Activated CD8-positive, alpha-beta T cell treated with anti-CD3 and anti-CD28 coated beads for 36 hours (primary cell): ENCODE results near the gene CHD1L. TPM values are rescaled to one million over a fixed set of nuclear protein-coding genes. Genes with fewer than 3 reads are reported as not detected.

Experiments used
- ATAC-seq: fragments of 200-7000 bp; cut with Tn5 transposase; one replicate; pipeline ENCODE4 v1.10.0; 2021; ENCODE audit warnings: mild to moderate bottlenecking, moderate library complexity
- CTCF ChIA-PET: fragments of 350-600 bp; sonication (Branson Sonifier 250); formaldehyde crosslinking; loops from one replicate; lab custom pipeline; 2021; ENCODE audit warnings: antibody characterized with exemption; lab: Charles Lee
- POLR2A ChIA-PET: fragments of 350-600 bp; sonication (Branson Sonifier 250); formaldehyde crosslinking; loops from one replicate; lab custom pipeline; 2021; ENCODE audit warnings: antibody characterized with exemption; lab: Charles Lee
- DNase-seq: peaks from one replicate; pipeline ENCODE4 v3.0.0-alpha.2; 2020
- H3K27ac Mint-ChIP-seq: one replicate; pipeline ENCODE4 v1.8.0; 2021; ENCODE audit warnings: mild to moderate bottlenecking, mixed read lengths
- H3K27me3 Mint-ChIP-seq: one replicate; pipeline ENCODE4 v1.8.0; 2021; ENCODE audit warnings: mixed read lengths
- H3K36me3 Mint-ChIP-seq: one replicate; pipeline ENCODE4 v1.8.0; 2021; ENCODE audit warnings: low read depth, mixed read lengths
- H3K4me1 Mint-ChIP-seq: one replicate; pipeline ENCODE4 v1.8.0; 2021; ENCODE audit warnings: low read depth, mixed read lengths
- H3K4me3 Mint-ChIP-seq: one replicate; pipeline ENCODE4 v1.8.0; 2021; ENCODE audit warnings: mild to moderate bottlenecking, moderate library complexity, mixed read lengths
- H3K9me3 Mint-ChIP-seq: one replicate; pipeline ENCODE4 v1.8.0; 2021; ENCODE audit warnings: mixed read lengths
- CTCF ChIP-seq: fragments of 200-600 bp; IDR thresholded peaks from one replicate; pipeline ENCODE4 v1.8.0; 2022; ENCODE audit warnings: antibody characterized with exemption, mild to moderate bottlenecking
- intact Hi-C: fragments of 100-400 bp; cut with micrococcal nuclease; formaldehyde crosslinking; loops from one replicate; pipeline ENCODE4 v1.10.0; 2022
- total RNA-seq, 2 experiments: library from RNA; stranded (reverse); gene quantifications; one replicate each; pipeline ENCODE4 v1.2.3, GENCODE V29; 2021

The CHD1L gene
- total RNA-seq, 2 experiments from 2014 or later = 80.5 to 81.1 TPM

DNA sequence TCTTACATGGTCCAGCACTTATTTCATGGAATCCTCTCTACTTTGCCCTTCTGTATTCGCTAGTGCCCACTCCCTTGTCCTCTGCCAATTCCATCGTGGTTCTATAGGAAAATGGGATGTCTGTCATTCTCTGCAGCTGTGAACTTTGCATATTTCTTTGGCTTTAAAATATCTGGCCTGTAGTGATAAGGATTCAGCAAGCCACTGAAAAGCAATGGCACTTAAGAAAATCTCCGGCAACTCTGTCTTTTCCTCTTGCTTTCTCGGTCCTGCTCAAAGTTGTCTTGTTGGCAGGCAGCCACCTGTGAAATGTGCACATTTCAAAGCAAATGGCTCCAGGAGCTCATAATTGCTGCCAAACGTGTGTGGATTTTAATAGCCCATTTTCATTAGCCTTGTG lies 91.8 kb downstream of the CHD1L start:
- Mint-ChIP-seq H3K4me3 (no peak overlapping the region), H3K27me3 (peaks cover 32% of the 10 kb centered on the region), H3K9me3 (no peaks in the 10 kb centered on the region), H3K27ac (no peak overlapping the region), H3K36me3 (no peaks in the 10 kb centered on the region), H3K4me1 (no peaks in the 10 kb centered on the region)
- ChIA-PET CTCF (no interaction called here), POLR2A (no interaction called here)
- no peak for DNase-seq
- ATAC-seq = no peak
- intact Hi-C loops = loop anchor here (10.0 kb wide), 1 partner anchor 61 kb away; no protein-coding TSS in a partner anchor
- no peak for TF ChIP-seq CTCF

DNA sequence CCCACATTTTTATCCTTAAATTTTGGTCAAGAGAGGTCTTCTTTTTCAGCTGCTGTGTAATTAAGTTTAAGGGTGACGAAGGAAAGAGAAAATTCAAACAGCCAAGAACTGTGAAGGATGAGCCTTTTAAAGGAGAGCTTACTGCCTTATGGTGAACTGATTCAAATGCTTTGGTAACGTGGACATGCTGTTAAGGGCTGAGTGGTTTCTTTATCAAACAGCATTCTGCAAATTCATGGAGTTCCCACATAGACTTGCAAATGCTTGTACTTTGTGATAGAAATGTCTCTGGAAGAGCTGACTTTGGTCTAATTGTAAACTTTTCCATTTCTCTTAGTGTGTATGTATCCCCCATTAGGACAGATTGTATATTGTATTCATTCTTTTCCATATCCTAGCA lies 93.8 kb downstream of the CHD1L start:
- H3K27ac Mint-ChIP-seq = no peak overlapping the region
- ChIA-PET CTCF (interaction anchor here (0.6 to 0.9 kb wide), 2 partner anchors 54 to 197 kb away, joined by 3 read pairs; no protein-coding TSS in a partner anchor), POLR2A (no interaction called here)
- H3K4me3 Mint-ChIP-seq = no peak overlapping the region
- intact Hi-C loops = loop anchor here (10.0 kb wide), 1 partner anchor 59 kb away; no protein-coding TSS in a partner anchor
- no peaks in the 10 kb centered on the region for H3K36me3 Mint-ChIP-seq
- no peaks in the 10 kb centered on the region for H3K9me3 Mint-ChIP-seq
- DNase-seq (no peak), ATAC-seq (no peak)
- no peaks in the 10 kb centered on the region for H3K4me1 Mint-ChIP-seq
- peaks cover 35% of the 10 kb centered on the region for H3K27me3 Mint-ChIP-seq
- TF ChIP-seq CTCF = no peak

DNA sequence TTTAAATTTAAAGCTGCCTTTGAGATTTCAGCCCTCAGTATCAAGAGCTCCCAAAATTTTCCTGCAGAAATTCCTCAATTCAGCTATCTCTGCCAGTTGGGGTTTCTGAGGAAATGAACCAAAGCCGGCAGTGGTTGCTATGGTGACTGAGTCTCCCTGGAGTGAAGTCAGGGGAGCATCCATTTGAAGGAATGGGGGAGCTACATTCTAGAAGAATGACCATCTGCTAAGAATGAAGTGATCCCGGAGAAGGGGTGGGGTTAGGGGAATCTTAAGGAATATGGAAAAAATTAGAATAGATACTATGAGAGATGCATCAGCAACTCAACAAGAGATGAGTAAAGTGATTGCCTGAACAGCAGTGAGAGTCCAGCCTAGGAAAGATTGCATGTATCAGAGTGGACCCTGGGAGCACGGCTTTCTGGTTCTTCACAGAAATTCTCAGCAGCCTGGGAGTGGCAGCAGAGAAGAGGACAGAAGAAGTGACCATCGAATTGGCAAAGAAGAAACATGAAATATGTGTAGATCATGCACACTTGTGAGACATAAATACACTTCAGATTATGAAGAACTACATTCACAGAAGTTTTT lies 94.7 kb downstream of the CHD1L start:
- intact Hi-C loops = loop anchor here (10.0 kb wide), 1 partner anchor 58 kb away; no protein-coding TSS in a partner anchor
- DNase-seq = no peak
- no peak for ATAC-seq
- no peaks in the 10 kb centered on the region for H3K36me3 Mint-ChIP-seq
- ChIA-PET POLR2A (no interaction called here), CTCF (no interaction called here)
- H3K4me3 Mint-ChIP-seq = no peak overlapping the region
- H3K9me3 Mint-ChIP-seq = no peaks in the 10 kb centered on the region
- H3K27me3 Mint-ChIP-seq = peaks cover 35% of the 10 kb centered on the region
- H3K4me1 Mint-ChIP-seq = no peaks in the 10 kb centered on the region
- H3K27ac Mint-ChIP-seq = no peak overlapping the region
- no peak for TF ChIP-seq CTCF

GRCh38 chr1:147338571-147338970 lies 96.1 kb downstream of the CHD1L start:
- no peak for DNase-seq
- intact Hi-C loops = loop anchor here (10.0 kb wide), 1 partner anchor 56 kb away; no protein-coding TSS in a partner anchor
- TF ChIP-seq CTCF = no peak
- H3K36me3 Mint-ChIP-seq = no peaks in the 10 kb centered on the region
- H3K4me3 Mint-ChIP-seq = no peak overlapping the region
- peaks cover 34% of the 10 kb centered on the region for H3K27me3 Mint-ChIP-seq
- ATAC-seq = no peak
- H3K9me3 Mint-ChIP-seq = no peaks in the 10 kb centered on the region
- POLR2A ChIA-PET = no interaction called here
- H3K4me1 Mint-ChIP-seq = no peaks in the 10 kb centered on the region
- H3K27ac Mint-ChIP-seq = no peak overlapping the region
- CTCF ChIA-PET = no interaction called here

DNA sequence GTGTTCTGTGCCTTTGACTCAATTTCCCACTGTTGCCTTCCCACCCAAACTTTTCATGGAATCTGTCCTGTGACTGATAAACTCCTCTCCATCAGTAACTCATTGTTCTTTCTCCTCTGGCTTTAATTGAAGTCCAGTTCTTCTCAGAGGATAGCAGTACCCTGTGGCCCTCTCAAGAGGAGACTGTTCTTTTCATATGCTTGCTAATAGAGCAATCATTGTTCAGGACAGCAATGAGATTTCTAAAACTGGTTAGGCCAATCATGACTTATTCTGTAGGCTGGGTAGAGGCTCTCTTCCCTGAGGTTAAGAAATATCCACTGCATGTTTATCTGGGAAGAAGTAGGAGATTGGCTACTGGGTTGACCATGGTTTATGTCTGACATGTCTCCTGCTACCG lies 98.8 kb downstream of the CHD1L start:
- Mint-ChIP-seq H3K4me3 (no peak overlapping the region), H3K27me3 (peaks cover 44% of the 10 kb centered on the region), H3K27ac (no peak overlapping the region), H3K36me3 (no peaks in the 10 kb centered on the region), H3K9me3 (no peaks in the 10 kb centered on the region), H3K4me1 (no peaks in the 10 kb centered on the region)
- POLR2A ChIA-PET = no interaction called here
- CTCF ChIA-PET = interaction anchor here (1.2 kb wide), 1 partner anchor 49 kb away, joined by 4 read pairs; no protein-coding TSS in a partner anchor
- TF ChIP-seq CTCF = no peak
- intact Hi-C loops = no loop called here
- ATAC-seq = no peak
- DNase-seq = no peak

Other genes starting within 250 kb of the CHD1L start
- 1 to 10 TPM; 5.8 to 6.4 TPM for gene PRKAB2, start 70.2 kb upstream of the CHD1L start, total RNA-seq
- under 1 TPM in 1 of 2 experiments, not detected in 1; 0.16 TPM for gene FMO5, start 17.3 kb upstream of the CHD1L start, total RNA-seq